ENCODE data around the gene CIB2.

GRCh38 chr15:78075490-78076230 is 55.6 kb downstream of the CIB2 start:
- TF ChIP-seq GATA3 (IDR thresholded peaks at IDR 0.05; ENCODE audit: borderline replicate concordance) (no peak), REST (IDR thresholded peaks at IDR 0.05) (no peak), CTCF (IDR thresholded peaks at IDR 0.05) (no peak), POLR2A (IDR thresholded peaks at IDR 0.05; ENCODE audit: low read length) (no peak), MAFK (IDR thresholded peaks at IDR 0.05; ENCODE audit: partially characterized antibody) (peak; percentile 98), NR3C1 (IDR thresholded peaks at IDR 0.05) (no peak), RCOR1 (IDR thresholded peaks at IDR 0.05; ENCODE audit: low read depth, low read length) (no peak), KDM1A (IDR thresholded peaks at IDR 0.05; ENCODE audit: low read depth) (no peak), CEBPB (IDR thresholded peaks at IDR 0.05) (no peak), MYC (IDR thresholded peaks at IDR 0.05; ENCODE audit: borderline replicate concordance, low read length) (no peak), KDM5A (IDR thresholded peaks at IDR 0.05) (no peak), ESRRA (IDR thresholded peaks at IDR 0.05; ENCODE audit: borderline replicate concordance, low read length) (no peak), MAX (IDR thresholded peaks at IDR 0.05) (no peak), ZNF302 (CRISPR knock-in tag; IDR thresholded peaks at IDR 0.05) (no peak)

All from A549 (cell line).